Measurements from ENCODE around the gene TBX5.

TBX5 gene

GRCh38 chr12:114441039-114441383 is 35.1 kb upstream of the TBX5 start:
- H3K4me3 ChIP-seq (ENCODE audit: low read length): no peak overlapping the region
- no peak for TF ChIP-seq ZNF274 (IDR thresholded peaks at IDR 0.05; ENCODE audit: low read depth, low read length)

- no peak for TF ChIP-seq ZNF274 (IDR thresholded peaks at IDR 0.05; ENCODE audit: low read depth, low read length)
- H3K4me3 ChIP-seq (ENCODE audit: low read length): no peak overlapping the region
These were observed 34.5 kb upstream of the TBX5 start for GRCh38 chr12:114440270-114441038.

DNA sequence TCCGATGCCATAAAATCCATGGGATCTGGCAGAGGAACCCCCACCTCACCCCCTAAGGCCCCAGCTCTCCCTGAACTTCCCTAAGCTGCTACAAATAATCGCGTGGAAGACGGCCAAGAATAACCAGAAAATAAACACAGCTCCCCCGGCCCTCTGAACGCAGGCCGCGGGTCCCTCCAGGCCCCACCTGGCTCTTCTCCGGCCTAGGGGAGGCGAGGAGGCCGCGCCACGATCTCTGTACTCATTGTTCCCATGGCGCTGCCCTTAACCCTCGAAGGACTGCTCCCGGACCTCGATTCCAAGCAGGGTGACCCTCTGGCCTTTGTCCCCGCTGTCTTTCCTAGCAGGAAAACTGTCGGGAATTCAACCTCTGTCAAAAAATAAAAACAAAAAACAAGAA is 33.9 kb upstream of the TBX5 start:
- H3K4me3 ChIP-seq (ENCODE audit: low read length): no peak overlapping the region
- no peak for TF ChIP-seq ZNF274 (IDR thresholded peaks at IDR 0.05; ENCODE audit: low read depth, low read length)

- TF ChIP-seq ZNF274 (IDR thresholded peaks at IDR 0.05; ENCODE audit: low read depth, low read length): no peak
- no peak overlapping the region for H3K4me3 ChIP-seq (ENCODE audit: low read length)
These were observed 33.3 kb upstream of the TBX5 start for GRCh38 chr12:114439261-114439683.

DNA sequence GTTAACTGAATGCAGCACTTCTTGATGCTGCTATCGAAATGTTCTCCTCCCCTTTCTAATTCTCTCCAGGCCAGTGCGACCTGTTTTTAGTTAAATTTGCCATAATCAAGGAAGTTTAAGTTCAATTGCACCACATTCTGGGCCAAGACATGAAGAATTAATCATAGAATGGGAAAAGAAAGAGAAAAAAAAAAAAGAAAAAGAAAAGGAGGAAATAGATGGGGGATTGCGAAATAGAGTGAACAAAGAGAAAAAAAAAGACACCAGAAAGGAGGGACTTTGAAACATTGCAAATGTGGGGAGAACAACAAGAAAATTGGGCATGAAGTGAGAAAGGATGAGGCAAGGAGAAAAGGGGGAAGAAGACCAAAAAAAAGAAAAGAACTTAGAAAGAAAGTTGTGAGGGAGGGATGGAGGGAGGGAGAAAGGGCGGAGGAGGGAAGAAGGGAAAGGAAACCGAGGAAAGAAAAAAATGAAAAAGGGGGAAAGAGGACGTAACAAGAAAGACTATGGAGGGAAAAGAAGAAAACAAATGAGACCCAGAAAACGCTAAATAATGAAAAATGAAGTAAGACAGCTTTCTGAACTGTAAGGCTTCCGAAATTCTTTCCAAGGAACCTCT is 32.8 kb upstream of the TBX5 start:
- TF ChIP-seq ZNF274 (IDR thresholded peaks at IDR 0.05; ENCODE audit: low read depth, low read length): no peak
- no peak overlapping the region for H3K4me3 ChIP-seq (ENCODE audit: low read length)

DNA sequence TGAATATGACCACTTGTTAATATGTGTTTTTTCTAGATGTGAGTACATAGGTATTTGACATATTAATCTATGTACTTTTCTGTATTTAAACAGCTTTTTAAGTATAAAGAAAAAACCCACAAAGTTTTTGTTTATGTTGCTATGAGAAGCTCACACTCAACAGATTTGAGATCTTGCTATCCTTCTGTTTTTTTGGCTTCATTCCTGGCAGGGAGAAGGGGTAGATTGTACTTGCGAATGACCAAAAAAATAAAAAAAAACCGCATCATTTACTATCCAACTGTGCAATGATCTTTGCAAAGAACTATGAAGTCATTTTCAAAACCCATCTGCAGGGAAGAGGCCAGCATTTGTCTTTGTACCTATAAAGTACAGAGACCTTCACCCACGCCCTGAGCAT is 28.4 kb upstream of the TBX5 start:
- TF ChIP-seq ZNF274 (IDR thresholded peaks at IDR 0.05; ENCODE audit: low read depth, low read length): no peak
- H3K4me3 ChIP-seq (ENCODE audit: low read length): no peak overlapping the region

DNA sequence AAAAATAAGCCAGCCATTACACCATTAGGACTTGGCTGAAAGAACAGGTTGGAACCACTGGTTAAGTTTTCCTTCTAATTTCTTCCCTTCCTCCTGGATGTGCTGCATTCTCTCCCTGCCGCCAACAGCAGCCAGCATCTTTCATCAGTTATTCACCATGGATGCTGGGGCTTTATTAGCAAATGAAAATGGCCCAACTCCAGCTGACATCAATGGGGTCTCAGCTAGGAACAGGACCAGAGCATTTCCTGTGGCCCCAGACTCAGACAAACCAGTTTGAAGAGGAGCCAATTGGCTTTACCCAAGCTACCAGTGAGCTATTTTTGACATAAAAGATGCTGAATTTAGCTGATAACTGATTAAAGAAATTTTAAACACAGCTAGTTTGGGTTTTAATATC is 26.0 kb upstream of the TBX5 start:
- H3K4me3 ChIP-seq (ENCODE audit: low read length): no peak overlapping the region
- no peak for TF ChIP-seq ZNF274 (IDR thresholded peaks at IDR 0.05; ENCODE audit: low read depth, low read length)

DNA sequence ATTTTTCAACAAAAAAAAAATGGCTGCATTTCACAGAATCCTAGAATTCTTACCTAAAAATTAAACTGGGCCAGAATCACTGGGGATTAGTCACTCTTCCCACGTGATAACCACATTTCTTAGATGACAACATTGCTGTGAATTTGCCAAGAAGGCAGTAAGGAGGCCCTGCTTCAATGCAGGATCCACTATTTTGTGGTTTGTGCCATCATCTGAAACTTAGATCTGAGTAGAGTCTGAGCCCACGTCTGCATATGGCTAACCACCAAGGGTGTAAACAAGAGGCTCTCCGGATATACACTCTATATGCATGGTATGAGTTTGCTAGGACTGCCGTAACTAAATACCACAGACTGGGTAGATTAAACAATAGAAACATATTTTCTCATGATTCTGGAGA is 24.4 kb upstream of the TBX5 start:
- TF ChIP-seq ZNF274 (IDR thresholded peaks at IDR 0.05; ENCODE audit: low read depth, low read length): no peak
- H3K4me3 ChIP-seq (ENCODE audit: low read length): no peak overlapping the region

DNA sequence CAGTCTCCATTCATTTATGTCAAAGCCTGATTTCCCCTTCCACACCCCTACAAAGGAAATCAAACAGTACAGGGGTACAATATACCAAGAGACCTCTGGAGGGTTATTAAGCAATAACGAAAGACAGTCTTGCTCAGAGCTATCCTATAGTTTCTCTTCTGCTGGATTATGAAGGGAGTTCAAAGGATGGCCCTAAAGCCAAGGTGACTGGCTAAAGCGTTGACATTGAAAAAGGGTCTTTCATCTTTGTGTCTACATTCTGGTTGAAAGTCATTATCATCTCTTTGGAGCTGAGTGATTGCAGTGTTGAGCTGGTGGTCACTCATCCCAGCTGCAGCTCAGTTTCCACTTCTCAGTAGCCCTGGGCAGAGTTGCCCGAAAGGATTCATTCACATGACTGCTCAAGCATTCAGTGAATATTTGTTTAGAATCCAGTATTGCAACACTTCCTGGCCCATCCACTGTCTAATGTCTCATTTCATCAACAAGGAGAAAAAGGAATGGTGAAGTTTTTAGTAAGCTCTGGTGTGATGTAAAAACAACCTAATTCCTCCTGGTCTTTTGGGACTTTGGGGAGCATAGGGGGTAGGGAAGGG is 19.2 kb upstream of the TBX5 start:
- no peak for TF ChIP-seq ZNF274 (IDR thresholded peaks at IDR 0.05; ENCODE audit: low read depth, low read length)
- no peak overlapping the region for H3K4me3 ChIP-seq (ENCODE audit: low read length)

DNA sequence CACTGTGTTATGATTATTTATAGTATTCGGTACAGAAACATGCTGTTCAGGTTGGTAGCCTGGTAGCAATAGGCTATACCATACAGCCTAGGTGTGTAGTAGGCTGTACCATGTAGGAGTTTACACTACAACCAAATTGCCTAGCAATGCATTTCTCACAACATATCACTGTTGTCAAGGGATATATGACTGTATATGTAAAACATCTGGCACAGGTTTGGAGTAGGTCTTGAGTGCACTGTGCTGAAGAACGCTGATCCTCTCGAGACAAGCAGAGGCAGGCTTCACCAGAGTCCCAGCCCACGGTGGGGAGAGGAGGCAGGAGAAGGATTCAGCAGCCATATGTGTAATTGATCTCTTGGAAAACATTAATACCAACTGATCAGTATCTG is 15.0 kb upstream of the TBX5 start:
- no peak overlapping the region for H3K4me3 ChIP-seq (ENCODE audit: low read length)
- TF ChIP-seq ZNF274 (IDR thresholded peaks at IDR 0.05; ENCODE audit: low read depth, low read length): no peak

DNA sequence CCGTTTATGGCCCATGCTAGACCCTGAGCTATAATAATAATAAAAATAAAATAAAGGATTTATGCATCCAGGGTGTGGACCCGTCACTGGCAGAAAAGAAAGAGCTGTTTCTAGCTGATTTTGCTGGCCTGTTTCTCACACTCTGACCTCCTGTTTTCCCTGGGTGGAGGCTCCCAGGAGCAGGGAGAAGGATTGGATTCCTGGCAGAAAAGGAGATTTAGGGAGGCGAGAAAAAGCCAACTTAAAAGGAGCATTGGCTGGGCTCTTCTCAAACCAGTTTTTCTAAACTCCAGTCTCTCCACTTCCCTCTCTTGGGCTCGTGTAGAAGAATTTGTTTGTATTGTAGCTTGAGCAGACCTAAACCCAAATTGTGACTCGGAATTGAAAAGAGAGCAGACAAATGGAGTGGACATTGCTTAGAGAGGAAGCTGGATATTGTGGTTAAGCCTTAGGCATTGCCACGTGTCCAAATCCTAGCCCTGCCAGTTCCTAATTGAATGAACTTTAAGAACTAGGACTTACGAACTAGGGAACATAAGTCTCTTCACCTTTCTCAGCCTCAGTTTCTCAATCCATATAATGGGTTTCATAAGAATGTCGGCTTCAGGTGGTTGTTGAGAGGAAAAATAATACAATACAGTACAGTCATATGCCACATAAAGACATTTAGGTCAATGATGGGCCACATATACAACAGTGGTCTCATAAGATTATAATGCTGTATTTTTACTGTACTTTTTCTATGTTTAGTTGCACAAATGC is 14.4 kb upstream of the TBX5 start:
- no peak overlapping the region for H3K4me3 ChIP-seq (ENCODE audit: low read length)
- TF ChIP-seq ZNF274 (IDR thresholded peaks at IDR 0.05; ENCODE audit: low read depth, low read length): no peak

DNA sequence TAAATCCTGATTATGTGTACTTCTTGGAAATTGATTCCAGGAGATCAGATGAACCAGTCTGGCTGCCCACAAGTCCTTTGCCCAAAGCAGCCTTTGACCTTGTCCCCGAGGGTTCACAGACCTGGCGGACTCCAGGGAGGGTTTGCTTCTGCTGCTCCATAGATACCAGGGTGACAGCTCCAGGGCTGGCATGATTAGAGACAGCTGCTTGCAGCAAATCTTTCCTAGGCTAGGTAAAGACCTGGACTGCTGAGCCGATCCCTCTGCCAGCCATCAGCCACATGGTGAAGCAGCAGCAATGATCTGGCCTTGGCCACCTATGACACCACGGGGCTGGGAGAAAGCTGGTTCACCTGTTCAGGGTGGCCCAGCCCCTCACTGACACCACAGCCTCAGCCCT is 10.1 kb upstream of the TBX5 start:
- no peak for TF ChIP-seq ZNF274 (IDR thresholded peaks at IDR 0.05; ENCODE audit: low read depth, low read length)

DNA sequence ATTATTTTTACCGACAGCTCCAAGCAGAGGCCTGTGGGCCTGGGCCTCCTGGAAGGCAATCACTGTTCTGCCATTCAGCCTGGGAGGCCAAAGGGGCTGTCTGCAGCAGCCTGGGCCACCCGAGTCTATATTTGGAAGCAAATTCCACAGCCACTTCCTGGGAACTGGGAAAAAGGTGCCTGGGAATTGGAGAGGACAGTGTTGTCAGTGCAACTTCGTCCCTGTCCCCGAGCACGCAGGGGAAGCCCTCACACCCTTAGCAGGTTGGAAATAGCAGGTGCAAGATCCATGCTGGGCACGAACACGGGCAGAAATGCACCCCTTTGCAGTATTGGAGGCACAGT is 9.6 kb upstream of the TBX5 start:
- no peak overlapping the region for H3K4me3 ChIP-seq (ENCODE audit: low read length)
- no peak for TF ChIP-seq ZNF274 (IDR thresholded peaks at IDR 0.05; ENCODE audit: low read depth, low read length)

More for the DNA sequence above, 10.1 kb upstream of the TBX5 start:
- no peak overlapping the region for H3K4me3 ChIP-seq (ENCODE audit: low read length)

GRCh38 chr12:114414866-114415524 is 9.1 kb upstream of the TBX5 start:
- no peak for TF ChIP-seq ZNF274 (IDR thresholded peaks at IDR 0.05; ENCODE audit: low read depth, low read length)
- no peak overlapping the region for H3K4me3 ChIP-seq (ENCODE audit: low read length)

All from GM08714 (cell line).